NCI-H146 treated with DMSO at 0.1 percent for 48 hours (cell line): ENCODE results near the gene METAP1D.
"Not testable (repeated sequence)": the region's sequence is repeated elsewhere in the genome, so short reads cannot be mapped to it uniquely, and the experiment has no call there.

Experiments
- DNase-seq: peaks from one replicate; lab custom pipeline; 2025; ENCODE audit not compliant: unreplicated experiment; lab: John Stamatoyannopoulos, UW

METAP1D gene

GRCh38 chr2:172100935-172101820 is 101.4 kb downstream of the METAP1D start:
- no peak for DNase-seq

DNA sequence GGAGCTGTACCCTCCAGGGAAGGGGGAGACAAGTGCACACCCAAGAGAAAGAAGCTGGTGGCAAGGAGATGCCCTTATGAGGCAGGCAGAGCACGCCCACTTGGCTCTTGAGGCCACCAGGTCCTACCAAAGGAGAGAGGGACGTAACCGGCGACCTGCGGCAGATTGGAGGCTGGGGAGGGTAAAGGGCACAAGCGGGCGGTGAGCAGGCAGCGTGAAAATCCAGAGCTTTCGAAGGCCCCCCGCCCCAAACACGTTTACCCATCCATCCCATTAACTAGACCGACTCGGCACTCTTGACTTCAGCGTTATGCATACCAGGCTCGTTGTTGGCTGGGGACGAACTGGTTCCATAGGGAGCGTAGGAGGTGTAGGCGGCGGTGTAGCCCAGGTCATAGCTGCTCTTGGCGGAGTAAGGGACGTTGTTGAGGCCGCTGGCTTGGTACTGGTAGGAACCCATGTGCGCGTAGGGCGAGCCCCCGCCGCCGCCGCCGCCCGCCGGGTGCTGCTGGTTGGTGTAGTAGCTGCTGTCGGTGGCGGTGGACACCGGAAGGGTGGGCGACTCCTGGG is 102.2 kb downstream of the METAP1D start:
- no peak for DNase-seq

DNA sequence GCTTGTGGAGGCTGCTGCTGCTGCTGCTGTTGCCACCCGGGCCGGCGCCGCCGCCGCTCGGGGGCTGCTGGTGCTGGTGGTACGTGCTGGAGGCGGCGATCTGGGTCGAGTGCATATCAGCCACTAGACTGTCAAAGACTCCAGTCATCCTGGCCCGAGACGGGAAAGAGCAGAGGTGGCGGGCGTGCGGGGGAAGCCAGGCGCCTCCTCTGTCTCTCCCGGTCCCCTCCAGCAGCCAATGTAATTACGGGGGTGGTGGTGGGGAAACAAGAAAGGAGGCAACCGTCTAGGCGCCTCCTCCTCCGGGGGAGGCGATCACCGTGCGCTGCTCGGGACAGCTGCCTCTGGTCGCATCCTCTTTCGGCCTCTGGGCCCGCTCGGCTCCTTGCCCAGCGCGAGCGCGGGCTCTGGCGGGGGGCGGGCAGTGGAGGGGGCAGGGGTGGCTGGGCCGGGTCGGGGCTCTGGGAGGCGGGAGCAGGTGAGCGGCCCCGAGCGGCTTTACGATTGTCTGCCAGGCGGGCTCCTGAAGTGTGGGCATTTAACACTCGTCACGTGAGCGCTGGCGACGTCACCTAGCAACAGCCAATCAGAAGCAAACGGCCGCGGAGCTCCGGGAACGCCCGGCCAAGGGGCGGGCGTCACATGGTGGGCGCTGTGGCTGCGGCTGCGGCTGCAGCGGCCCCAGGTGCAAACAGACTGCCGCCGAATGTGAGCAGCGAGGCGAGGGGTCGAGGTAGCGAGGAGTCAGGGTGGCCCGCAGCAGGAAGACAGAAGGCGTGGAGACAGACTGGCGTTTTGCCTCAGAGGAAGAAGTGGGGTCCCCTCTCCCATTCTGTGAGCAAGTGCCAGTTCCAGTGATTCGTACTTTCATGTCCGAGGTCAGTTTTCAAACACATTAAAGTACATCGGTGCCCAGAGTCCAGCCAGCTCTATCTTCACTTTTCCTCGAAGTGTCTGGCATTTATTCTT is 102.9 kb downstream of the METAP1D start, which contains the start of gene DLX2:
DLX2 (minus strand) TSS at position 510 of the 969 bp plus-strand sequence; CDS start at position 148, 362 bp downstream.
- peak; percentile 89 for DNase-seq

DNA sequence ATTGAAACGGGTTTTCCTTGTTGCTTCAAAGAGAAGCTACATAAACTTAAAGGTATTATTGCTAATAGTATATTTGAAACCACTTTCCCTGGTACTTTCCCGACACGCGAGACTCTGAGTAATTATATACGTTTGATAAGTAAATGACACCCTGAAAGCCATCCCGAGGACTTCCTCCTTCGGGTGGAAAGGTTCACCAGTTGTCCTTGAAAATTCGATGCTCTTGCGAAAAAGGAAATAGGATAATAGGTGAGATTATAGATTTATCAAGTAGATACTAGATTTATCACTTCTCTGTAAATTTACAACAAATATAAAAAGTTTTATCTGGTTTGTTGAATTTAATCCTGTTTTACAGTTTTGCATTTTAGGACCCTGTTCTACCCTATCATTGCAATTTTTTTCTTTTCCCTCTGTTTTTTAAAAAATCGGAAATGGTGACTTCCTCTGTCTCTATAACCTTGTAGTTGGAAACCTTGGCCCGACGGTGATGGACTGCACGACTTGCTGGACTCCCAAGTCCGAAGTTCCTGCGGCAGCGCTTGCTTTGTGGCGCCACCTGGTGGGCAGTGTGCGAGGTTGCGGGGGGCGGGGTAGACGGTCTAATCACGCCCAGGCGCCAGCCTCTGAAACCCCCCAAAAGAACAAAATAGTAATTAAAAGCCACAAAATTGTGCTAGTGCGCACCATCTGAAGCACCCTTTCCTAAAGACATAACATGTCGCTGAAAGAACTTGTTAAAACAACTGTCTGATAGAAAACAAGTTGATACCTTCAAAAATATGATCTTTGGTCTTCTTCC is 103.9 kb downstream of the METAP1D start:
- DNase-seq: no peak

GRCh38 chr2:172105471-172106107 is 105.8 kb downstream of the METAP1D start:
- no peak for DNase-seq

DNA sequence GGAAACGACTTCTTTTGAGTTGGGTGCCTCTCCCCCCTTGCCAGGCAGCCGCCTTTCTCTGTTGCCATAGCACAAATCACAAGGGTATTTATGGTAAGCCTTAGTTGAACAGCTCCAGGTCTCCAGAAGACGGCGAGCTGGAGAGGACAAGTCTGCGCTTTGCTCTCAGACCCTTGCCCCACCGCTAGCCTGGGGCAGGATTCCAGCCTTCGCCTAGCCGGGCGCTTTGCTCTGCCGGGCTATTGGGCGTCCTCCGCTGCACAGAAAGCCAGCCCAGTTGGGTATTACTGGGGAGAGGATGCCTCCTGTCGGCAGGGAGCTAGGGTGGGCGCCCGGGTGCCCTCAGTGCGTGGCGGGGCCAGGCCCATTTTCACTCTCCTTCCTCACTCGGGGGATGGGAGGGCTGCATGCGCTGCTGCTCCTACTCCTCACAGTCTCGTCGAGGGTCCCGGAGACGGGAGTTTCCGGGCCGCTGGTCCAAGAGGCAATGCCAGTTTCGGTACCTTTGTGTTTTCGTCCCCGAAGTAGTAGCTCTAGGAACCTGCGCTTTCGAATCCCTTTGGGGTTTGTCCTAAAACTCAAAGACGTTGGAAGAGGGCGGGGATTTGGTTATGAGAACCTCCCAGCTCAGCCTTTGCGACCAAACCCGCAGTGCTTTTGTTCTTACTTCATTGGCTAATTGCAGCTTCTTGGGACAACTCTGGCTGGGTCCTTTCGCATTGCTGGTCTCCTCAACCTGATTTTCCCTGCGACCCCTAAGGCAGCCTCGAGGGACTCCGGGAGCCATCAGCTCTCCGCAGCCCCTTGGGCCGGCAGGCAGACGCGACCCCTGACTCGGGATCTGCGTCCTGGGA is 106.6 kb downstream of the METAP1D start:
- no peak for DNase-seq

- DNase-seq: no peak
Observed at GRCh38 chr2:172107690-172108586, 108.2 kb downstream of the METAP1D start.

DNA sequence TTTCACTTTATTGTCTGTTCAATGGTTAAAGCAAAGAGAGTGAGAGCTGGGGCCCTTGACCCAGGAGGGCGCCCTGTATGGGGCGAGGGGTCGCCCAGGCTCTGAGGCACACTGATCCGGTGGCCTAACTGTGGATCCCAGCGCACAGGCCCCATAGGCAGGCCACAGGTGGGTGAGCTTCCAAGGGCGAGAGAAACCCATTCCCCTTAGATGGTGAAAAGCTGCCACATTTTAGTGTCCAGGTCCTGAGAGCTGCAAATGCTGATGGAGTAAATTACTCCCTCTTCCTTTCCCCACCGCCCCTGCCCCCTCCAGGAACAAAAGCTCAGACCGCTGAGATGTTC is 108.8 kb downstream of the METAP1D start:
- no peak for DNase-seq

DNA sequence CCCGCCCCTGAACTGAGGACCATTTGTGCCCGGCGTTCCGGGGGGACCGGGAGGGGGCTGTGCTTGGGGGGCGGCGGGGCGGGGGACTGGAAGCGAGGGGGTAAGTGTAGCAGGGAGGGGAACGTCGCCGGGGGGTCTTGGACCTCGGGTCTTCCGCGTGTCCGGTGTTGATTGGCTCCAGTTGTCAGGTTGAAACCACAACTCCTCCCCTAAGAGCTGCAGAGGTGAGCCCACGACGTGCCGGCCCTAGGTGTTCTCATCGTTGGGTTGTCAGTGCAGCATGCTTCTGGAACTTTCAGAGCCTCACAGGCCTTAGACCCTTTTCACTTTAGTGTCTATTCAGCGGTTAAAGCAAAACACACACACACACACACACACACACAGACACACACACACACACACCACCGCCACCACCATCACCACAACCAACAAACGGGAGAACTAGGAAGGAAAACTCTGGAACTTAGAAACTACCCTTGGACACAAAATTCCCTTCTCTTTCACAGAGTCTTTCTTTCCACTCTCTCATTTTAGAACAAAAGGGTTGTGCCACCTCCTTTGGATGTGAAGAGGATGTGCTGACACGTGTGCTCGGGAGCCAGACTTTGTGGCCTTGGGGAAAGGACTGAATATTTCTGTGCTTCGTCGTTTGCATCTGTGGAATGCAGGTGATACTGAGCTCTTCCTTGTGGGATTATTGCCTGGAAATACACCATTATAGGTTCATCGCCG is 109.7 kb downstream of the METAP1D start:
- no peak for DNase-seq

DNA sequence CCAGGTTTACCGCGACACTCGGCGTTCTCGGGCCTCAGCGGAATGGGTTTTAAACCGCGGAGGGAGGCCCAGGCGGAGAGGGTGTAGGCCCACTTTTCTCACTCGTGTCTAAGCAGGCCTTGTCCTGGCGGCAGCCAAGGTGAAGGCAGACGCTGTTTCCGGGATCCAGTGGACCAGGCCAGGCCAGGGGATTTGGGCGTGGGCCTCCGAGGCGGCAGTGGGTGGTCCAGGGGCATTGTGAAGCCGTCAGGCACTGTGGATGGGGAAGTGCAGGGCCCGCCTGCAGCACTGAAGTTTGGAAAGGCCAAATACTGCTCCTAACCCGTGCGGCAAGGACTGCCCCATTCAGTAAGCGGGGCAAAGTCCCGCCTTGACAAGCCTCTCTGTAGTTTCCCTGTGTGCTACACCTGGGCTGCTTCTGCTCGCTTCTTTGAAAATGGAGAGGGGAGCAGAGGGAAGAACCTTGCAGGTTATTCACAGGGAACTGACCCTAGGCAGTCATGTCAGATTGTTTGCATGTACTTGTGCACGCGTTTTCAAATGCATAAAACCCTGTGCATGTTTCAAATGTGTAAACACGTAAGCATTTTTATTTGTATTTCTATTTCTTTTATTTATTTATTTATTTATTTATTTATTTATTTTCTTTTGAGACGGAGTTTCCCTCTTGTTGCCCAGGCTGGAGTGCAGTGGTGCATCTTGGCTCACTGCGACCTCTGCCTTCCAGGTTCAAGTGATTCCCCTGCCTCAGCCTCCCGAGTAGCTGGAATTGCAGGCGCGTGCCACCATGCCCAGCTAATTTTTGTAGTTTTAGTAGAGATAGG is 110.4 kb downstream of the METAP1D start:
- no peak for DNase-seq

GRCh38 chr2:172113617-172114016 is 113.9 kb downstream of the METAP1D start:
- no peak for DNase-seq

GRCh38 chr2:172114176-172114575 is 114.4 kb downstream of the METAP1D start:
- DNase-seq: not testable (repeated sequence)

- no peak for DNase-seq
Observed at GRCh38 chr2:172114579-172114978, 114.8 kb downstream of the METAP1D start.

- no peak for DNase-seq
Observed at GRCh38 chr2:172116107-172116506, 116.4 kb downstream of the METAP1D start.

DNA sequence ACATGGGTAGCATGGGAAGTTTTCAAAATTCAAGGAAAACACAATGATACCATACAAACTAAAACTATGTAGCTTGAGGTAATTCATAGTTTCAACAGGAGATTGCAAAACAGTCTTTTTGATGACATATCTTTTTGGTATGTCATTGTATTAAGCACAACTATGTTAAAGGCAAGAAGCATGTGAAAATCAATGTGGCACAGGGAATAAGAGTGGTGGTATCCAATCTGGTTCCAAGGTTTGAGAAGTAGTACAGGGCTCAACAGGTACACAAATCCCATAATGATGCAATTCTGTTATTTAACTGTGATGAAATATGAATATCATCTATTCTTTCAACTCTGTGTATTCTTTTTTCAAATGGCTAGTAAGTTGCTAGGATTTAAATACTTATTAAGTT is 119.3 kb downstream of the METAP1D start:
- no peak for DNase-seq

DNA sequence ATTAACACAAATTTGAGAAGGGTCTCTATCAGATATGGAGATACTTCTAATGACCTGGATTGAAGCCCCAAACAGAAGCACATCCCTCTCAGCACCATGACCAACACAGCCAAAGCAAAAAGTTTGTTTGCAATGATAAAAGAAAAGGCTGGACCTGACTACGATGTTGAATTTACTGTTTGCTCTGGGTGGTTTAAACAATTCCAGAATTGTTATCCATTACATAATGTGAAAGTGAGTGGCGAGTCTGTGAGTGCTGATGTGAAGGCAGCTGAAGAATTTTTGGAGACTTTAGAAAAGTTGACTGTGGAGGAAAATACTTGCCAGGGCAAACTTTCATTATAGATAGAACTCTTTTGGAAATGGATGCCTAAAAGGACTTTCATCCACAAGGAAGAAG is 120.4 kb downstream of the METAP1D start:
- no peak for DNase-seq

DNA sequence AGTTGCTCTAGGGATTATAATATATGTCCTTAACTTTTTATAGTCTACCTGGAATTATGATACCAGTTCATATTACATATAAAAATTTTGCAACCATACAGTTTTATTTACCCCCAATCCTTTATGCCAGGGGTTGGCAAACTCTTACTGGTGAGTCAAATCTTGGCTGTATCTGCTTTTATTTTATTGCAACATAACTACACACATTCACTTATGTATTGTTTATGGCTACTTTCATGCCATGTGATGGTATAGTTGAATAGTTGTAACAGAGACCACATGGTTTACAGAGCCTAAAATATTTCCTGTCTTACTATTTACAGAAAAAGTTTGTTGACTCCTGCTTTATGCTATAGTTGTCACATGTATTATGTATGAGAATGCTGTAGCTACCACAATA is 128.7 kb downstream of the METAP1D start:
- DNase-seq: no peak
